ENCODE data around the gene DAPK2. TPM values are rescaled to one million over a fixed set of nuclear protein-coding genes. Genes with fewer than 3 reads are reported as not detected.
A peak's percentile ranks its signal among the peaks of the same experiment; 100 is the strongest.
"Not testable (repeated sequence)": the region's sequence is repeated elsewhere in the genome, so short reads cannot be mapped to it uniquely, and the experiment has no call there.

Gene DAPK2
- total RNA-seq, 1 experiment from 2014 or later = 1.4 TPM

DNA sequence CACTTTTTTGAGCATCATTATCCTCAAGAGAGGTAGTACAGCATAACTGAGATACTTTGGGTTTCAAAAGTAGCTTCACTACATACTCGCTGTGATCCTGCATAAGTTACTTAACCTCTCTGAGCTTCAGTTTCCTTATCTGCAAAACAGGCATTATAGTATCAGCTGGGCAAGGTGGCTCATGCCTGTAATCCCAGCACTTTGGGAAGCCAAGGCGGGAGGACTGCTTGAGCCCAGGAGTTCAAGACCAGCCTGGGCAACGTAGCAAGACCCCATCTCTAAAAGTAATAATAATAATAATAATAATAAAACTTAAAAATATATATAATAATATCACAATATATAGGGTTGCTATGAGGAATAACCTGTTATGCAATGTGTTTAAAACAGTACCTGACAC is 36.5 kb upstream of the DAPK2 start:
- intact Hi-C loops (cut with micrococcal nuclease; ENCODE audit: unreplicated experiment) = no loop called here
- TF ChIP-seq, protein P1, sequence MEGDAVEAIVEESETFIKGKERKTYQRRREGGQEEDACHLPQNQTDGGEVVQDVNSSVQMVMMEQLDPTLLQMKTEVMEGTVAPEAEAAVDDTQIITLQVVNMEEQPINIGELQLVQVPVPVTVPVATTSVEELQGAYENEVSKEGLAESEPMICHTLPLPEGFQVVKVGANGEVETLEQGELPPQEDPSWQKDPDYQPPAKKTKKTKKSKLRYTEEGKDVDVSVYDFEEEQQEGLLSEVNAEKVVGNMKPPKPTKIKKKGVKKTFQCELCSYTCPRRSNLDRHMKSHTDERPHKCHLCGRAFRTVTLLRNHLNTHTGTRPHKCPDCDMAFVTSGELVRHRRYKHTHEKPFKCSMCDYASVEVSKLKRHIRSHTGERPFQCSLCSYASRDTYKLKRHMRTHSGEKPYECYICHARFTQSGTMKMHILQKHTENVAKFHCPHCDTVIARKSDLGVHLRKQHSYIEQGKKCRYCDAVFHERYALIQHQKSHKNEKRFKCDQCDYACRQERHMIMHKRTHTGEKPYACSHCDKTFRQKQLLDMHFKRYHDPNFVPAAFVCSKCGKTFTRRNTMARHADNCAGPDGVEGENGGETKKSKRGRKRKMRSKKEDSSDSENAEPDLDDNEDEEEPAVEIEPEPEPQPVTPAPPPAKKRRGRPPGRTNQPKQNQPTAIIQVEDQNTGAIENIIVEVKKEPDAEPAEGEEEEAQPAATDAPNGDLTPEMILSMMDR (IDR thresholded peaks at IDR 0.05; ENCODE audit: insufficient read depth in 1 of 2, low read depth in 1 of 2, low read length in 1 of 2, severe bottlenecking in 1 of 2, unreplicated experiment in 1 of 2) = no peak
- Histone ChIP-seq H3K4me1 (no peaks in the 10 kb centered on the region), H3K27me3 (replicated peaks; ENCODE audit: control insufficient read depth, insufficient read depth, low read length) (no peaks in the 10 kb centered on the region), H3K4me3 (ENCODE audit: low read depth, low read length) (no peak overlapping the region), H3K9me3 (no peaks in the 10 kb centered on the region), H3K36me3 (ENCODE audit: control insufficient read depth, insufficient read depth, low read length) (no peaks in the 10 kb centered on the region)
- Mint-ChIP-seq H3K4me1 (ENCODE audit: low read depth, unreplicated experiment) (no peaks in the 10 kb centered on the region), H3K27me3 (ENCODE audit: insufficient read depth, unreplicated experiment) (no peaks in the 10 kb centered on the region), H3K27ac (ENCODE audit: unreplicated experiment) (no peak overlapping the region), H3K36me3 (ENCODE audit: insufficient read depth, unreplicated experiment) (no peaks in the 10 kb centered on the region), H3K9me3 (ENCODE audit: unreplicated experiment) (no peaks in the 10 kb centered on the region), H3K4me3 (ENCODE audit: unreplicated experiment) (no peak overlapping the region)
- POLR2A ChIA-PET = no interaction called here
- CTCF ChIA-PET = no interaction called here
- no peak for DNase-seq
- no TSS peak for BruUV-seq (replicated peaks)

DNA sequence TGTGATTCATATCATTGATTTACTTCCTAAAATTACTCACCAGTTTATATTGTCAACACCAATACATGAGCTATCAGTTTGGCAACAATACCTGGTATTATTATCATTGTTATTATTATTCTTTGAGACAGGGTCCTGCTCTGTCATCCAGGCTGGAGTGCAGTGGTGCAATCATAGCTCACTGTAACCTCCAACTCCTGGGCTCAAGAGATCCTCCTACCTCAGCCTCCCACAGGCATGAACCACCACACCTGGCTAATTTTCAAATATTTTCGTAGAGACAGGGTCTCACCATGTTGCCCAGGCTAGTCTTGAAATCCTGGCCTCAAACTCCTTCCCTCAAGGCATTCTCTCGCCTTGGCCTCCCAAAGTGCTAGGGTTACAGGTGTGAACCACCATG is 27.2 kb upstream of the DAPK2 start:
- not testable (repeated sequence) for H3K9me3 Mint-ChIP-seq (ENCODE audit: unreplicated experiment)
- POLR2A ChIA-PET = interaction anchor here (0.5 kb wide), 1 partner anchor 840 kb away, joined by 3 read pairs; no protein-coding TSS in a partner anchor

DNA sequence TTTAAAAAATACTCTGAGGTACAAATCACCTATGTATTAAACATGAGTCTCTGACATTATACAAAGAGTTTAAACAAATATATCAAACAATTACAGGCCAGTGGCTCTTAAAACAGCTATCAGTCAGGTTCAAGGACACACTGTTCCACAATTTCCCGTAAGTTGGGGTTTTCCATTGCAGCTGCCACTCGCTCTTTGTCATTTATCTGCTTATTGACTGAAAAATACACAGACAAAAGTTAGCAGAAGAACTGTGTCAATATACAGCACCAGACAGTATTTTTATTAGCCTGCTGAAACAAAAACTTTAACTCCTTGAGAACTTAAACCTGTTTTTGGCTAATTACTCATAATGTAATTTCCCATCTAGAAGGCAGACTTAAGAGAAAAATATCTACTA is 26.5 kb upstream of the DAPK2 start:
- no peak overlapping the region for H3K27ac Mint-ChIP-seq (ENCODE audit: unreplicated experiment)
- peaks cover 5% of the 10 kb centered on the region for H3K4me1 Mint-ChIP-seq (ENCODE audit: low read depth, unreplicated experiment)
- Histone ChIP-seq H3K36me3 (ENCODE audit: control insufficient read depth, insufficient read depth, low read length) (no peaks in the 10 kb centered on the region; the same call in 1 of the 2 replicates), H3K4me3 (ENCODE audit: low read depth, low read length) (no peak overlapping the region), H3K4me1 (peaks cover 22% of the 10 kb centered on the region), H3K9me3 (no peaks in the 10 kb centered on the region), H3K27me3 (replicated peaks; ENCODE audit: control insufficient read depth, insufficient read depth, low read length) (no peaks in the 10 kb centered on the region)
- no peaks in the 10 kb centered on the region for H3K9me3 Mint-ChIP-seq (ENCODE audit: unreplicated experiment)
- ChIA-PET CTCF (no interaction called here), POLR2A (no interaction called here)
- BruUV-seq (replicated peaks) = TSS peak; percentile 54
- TF ChIP-seq, protein P1 (IDR thresholded peaks at IDR 0.05; ENCODE audit: insufficient read depth in 1 of 2, low read depth in 1 of 2, low read length in 1 of 2, severe bottlenecking in 1 of 2, unreplicated experiment in 1 of 2) = no peak
- no peaks in the 10 kb centered on the region for H3K27me3 Mint-ChIP-seq (ENCODE audit: insufficient read depth, unreplicated experiment)
- DNase-seq = no peak
- no peak overlapping the region for H3K4me3 Mint-ChIP-seq (ENCODE audit: unreplicated experiment)
- peaks cover 15% of the 10 kb centered on the region for H3K36me3 Mint-ChIP-seq (ENCODE audit: insufficient read depth, unreplicated experiment)
- intact Hi-C loops (cut with micrococcal nuclease; ENCODE audit: unreplicated experiment) = no loop called here

More for the DNA sequence above, 27.2 kb upstream of the DAPK2 start:
- H3K36me3 ChIP-seq (ENCODE audit: control insufficient read depth, insufficient read depth, low read length); H3K4me3 Mint-ChIP-seq (ENCODE audit: unreplicated experiment); H3K4me3 ChIP-seq (ENCODE audit: low read depth, low read length); H3K27me3 ChIP-seq (replicated peaks; ENCODE audit: control insufficient read depth, insufficient read depth, low read length); BruUV-seq (replicated peaks); H3K4me1 Mint-ChIP-seq (ENCODE audit: low read depth, unreplicated experiment); H3K27ac Mint-ChIP-seq (ENCODE audit: unreplicated experiment); H3K9me3 ChIP-seq; intact Hi-C loops (cut with micrococcal nuclease; ENCODE audit: unreplicated experiment); DNase-seq; H3K27me3 Mint-ChIP-seq (ENCODE audit: insufficient read depth, unreplicated experiment): not testable (repeated sequence)
- CTCF ChIA-PET = interaction anchor here (1.2 kb wide), 1 partner anchor 20 kb away, joined by 7 read pairs; the partner anchor contains the start of gene CIAO2A
- peaks cover 15% of the 10 kb centered on the region for H3K36me3 Mint-ChIP-seq (ENCODE audit: insufficient read depth, unreplicated experiment)
- H3K4me1 ChIP-seq = peaks cover 22% of the 10 kb centered on the region
